Ascending aorta (tissue), 2 donors: ENCODE data around the gene BRPF1. TPM values are rescaled to one million over a fixed set of nuclear protein-coding genes. Genes with fewer than 3 reads are reported as not detected.

Experiments
- DNase-seq, 2 donors: peaks; one replicate each; pipeline ENCODE4 v3.0.0-alpha.2; 2019; ENCODE audit warnings: low spot score in 2 of 2
- H3K27ac ChIP-seq, 2 donors: fragments of 200-600 bp; sonication (generic); one replicate each; pipeline ENCODE4 v1.5.1; 2016 to 2017; ENCODE audit warnings: mild to moderate bottlenecking in 1 of 2
- H3K27me3 ChIP-seq: fragments of 200-600 bp; sonication (generic); one replicate; pipeline ENCODE4 v1.5.1; 2017
- H3K36me3 ChIP-seq, 2 donors: fragments of 200-600 bp; sonication (generic); one replicate each; pipeline ENCODE4 v1.5.1; 2016
- H3K4me1 ChIP-seq, 2 donors: fragments of 200-600 bp; sonication (generic); one replicate each; pipeline ENCODE4 v1.5.1; 2016 to 2017; ENCODE audit warnings: mild to moderate bottlenecking in 1 of 2
- H3K4me3 ChIP-seq, 2 donors: fragments of 200-600 bp; sonication (generic); one replicate each; pipeline ENCODE4 v1.5.1; 2016 to 2017; ENCODE audit warnings: mild to moderate bottlenecking in 1 of 2
- H3K9me3 ChIP-seq, 2 donors: fragments of 200-600 bp; sonication (generic); one replicate each; pipeline ENCODE4 v1.5.1; 2016
- intact Hi-C: fragments of 100-400 bp; cut with DNase I; formaldehyde crosslinking; loops from one replicate; pipeline ENCODE4 v1.15.1; 2023
- total RNA-seq: library from RNA; depleted of rRNA; stranded (reverse); fragments of >200 nt; gene quantifications from one replicate; pipeline ENCODE4 v1.1.0, GENCODE V29; 2016
- TF ChIP-seq, protein P1 (sequence below), 3 experiments: fragments of 200-600 bp in 2 of 3; fragments of 450-650 bp in 1 of 3; sonication (generic) in 2 of 3; IDR thresholded peaks; one replicate each; pipeline ENCODE4 v1.5.1; 2016 to 2019; ENCODE audit warnings: antibody characterized with exemption in 3 of 3, mild to moderate bottlenecking in 1 of 3, moderate library complexity in 1 of 3

Gene BRPF1
- total RNA-seq, 1 donor from 2014 or later, result 18.6 TPM

DNA sequence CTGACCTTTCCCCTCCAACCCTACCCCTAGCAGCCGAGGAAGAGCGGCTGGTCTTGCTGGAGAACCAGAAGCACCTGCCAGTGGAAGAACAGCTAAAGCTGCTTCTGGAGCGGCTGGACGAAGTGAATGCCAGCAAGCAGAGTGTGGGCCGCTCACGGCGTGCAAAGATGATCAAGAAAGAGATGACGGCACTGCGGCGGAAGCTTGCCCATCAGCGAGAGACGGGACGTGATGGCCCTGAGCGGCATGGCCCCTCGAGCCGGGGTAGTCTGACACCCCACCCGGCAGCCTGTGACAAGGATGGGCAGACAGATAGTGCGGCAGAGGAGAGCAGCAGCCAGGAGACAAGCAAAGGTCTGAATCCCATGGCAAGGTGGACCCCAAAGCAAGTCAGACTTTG is 12.0 kb downstream of the BRPF1 start:
- intact Hi-C loops, result no loop called here
- TF ChIP-seq, protein P1, sequence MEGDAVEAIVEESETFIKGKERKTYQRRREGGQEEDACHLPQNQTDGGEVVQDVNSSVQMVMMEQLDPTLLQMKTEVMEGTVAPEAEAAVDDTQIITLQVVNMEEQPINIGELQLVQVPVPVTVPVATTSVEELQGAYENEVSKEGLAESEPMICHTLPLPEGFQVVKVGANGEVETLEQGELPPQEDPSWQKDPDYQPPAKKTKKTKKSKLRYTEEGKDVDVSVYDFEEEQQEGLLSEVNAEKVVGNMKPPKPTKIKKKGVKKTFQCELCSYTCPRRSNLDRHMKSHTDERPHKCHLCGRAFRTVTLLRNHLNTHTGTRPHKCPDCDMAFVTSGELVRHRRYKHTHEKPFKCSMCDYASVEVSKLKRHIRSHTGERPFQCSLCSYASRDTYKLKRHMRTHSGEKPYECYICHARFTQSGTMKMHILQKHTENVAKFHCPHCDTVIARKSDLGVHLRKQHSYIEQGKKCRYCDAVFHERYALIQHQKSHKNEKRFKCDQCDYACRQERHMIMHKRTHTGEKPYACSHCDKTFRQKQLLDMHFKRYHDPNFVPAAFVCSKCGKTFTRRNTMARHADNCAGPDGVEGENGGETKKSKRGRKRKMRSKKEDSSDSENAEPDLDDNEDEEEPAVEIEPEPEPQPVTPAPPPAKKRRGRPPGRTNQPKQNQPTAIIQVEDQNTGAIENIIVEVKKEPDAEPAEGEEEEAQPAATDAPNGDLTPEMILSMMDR (IDR thresholded peaks at IDR 0.05), result no peak
- Histone ChIP-seq H3K9me3 (no peaks in the 10 kb centered on the region), H3K27ac (no peak overlapping the region), H3K4me1 (no peaks in the 10 kb centered on the region), H3K27me3 (no peaks in the 10 kb centered on the region), H3K4me3 (no peak overlapping the region), H3K36me3 (peaks cover 88 to 91% of the 10 kb centered on the region in 2 donors)
- DNase-seq, result no peak

DNA sequence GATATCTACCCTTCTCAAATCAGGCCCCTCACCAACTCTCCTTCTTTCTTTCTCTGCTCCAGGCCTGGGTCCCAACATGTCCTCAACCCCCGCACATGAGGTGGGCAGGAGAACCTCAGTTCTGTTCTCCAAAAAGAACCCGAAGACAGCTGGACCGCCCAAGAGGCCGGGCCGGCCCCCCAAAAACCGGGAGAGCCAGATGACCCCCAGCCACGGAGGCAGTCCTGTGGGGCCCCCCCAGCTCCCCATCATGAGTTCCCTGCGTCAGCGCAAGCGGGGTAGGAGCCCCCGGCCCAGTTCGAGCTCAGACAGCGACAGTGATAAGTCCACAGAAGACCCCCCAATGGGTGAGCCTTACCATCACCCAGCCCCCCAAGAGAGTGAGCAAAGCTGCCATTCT is 12.6 kb downstream of the BRPF1 start:
- peaks cover 0 to 3% of the 10 kb centered on the region in 2 donors for H3K4me1 ChIP-seq
- intact Hi-C loops, result no loop called here
- no peak overlapping the region for H3K4me3 ChIP-seq
- H3K36me3 ChIP-seq, result peaks cover 82 to 85% of the 10 kb centered on the region in 2 donors
- no peaks in the 10 kb centered on the region for H3K9me3 ChIP-seq
- DNase-seq, result no peak
- no peaks in the 10 kb centered on the region for H3K27me3 ChIP-seq
- no peak overlapping the region for H3K27ac ChIP-seq
- TF ChIP-seq, protein P1 (IDR thresholded peaks at IDR 0.05), result no peak

DNA sequence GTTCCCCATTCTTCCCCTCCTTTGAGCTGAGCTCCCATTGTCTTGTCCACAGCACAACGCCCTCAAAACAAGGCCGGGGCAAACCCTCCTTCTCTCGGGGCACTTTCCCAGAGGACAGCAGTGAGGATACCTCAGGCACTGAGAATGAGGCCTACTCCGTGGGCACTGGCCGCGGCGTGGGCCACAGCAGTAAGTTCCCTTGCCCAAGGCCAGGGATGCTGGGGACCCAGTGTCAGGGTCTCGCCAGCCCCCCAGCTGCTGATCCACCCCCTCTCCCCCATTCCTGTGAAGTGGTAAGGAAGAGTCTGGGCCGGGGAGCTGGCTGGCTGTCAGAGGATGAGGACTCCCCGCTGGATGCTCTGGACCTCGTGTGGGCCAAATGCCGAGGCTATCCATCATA is 14.0 kb downstream of the BRPF1 start:
- Histone ChIP-seq H3K36me3 (peaks cover 69 to 72% of the 10 kb centered on the region in 2 donors), H3K4me1 (peaks cover 0 to 4% of the 10 kb centered on the region in 2 donors), H3K27me3 (no peaks in the 10 kb centered on the region), H3K4me3 (no peak overlapping the region), H3K27ac (no peak overlapping the region), H3K9me3 (no peaks in the 10 kb centered on the region)
- DNase-seq, result no peak
- TF ChIP-seq, protein P1 (IDR thresholded peaks at IDR 0.05), result no peak
- intact Hi-C loops, result no loop called here

DNA sequence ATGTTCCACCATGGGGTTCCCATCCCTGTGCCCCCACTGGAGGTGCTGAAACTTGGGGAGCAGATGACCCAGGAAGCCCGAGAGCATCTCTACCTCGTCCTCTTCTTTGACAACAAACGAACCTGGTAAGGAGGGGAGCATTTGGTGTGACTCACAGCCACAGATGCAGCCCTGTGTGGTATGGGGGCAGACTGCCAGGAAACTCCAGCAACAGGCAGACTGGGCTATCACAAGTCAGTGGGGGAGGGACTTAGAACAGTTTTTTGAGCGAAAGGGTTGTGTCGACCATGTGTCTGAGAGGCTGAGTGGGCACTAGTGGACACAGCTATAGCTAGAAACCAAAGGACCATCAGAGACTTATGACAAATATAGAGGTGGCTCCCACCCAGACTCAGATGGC is 14.8 kb downstream of the BRPF1 start:
- intact Hi-C loops, result no loop called here
- H3K36me3 ChIP-seq, result peaks cover 62 to 63% of the 10 kb centered on the region in 2 donors
- H3K4me1 ChIP-seq, result peaks cover 0 to 9% of the 10 kb centered on the region in 2 donors
- no peak overlapping the region for H3K4me3 ChIP-seq
- no peaks in the 10 kb centered on the region for H3K27me3 ChIP-seq
- no peaks in the 10 kb centered on the region for H3K9me3 ChIP-seq
- no peak overlapping the region for H3K27ac ChIP-seq
- DNase-seq, result no peak
- TF ChIP-seq, protein P1 (IDR thresholded peaks at IDR 0.05), result no peak

DNA sequence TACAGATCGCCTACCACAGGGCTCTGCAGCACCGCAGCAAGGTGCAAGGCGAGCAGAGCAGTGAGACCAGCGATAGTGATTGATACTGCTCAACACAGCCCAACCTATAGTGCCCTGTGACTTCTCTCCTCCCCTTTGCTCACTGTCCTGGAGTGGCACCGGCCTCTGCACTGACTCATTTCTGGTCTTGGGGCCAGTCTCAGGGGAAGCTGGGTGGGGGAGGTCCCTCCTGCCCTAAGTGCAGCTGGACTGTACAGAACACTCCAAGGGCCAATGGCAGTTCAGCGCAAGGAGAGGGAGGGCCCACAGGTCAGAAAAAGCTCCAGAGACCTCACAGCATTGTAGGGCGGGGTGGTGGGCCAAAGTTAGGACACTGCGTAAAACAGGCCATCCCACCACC is 15.7 kb downstream of the BRPF1 start:
- TF ChIP-seq, protein P1 (IDR thresholded peaks at IDR 0.05), result no peak
- H3K9me3 ChIP-seq, result no peaks in the 10 kb centered on the region
- H3K27me3 ChIP-seq, result no peaks in the 10 kb centered on the region
- H3K36me3 ChIP-seq, result peaks cover 56 to 60% of the 10 kb centered on the region in 2 donors
- H3K4me1 ChIP-seq, result peaks cover 4 to 14% of the 10 kb centered on the region in 2 donors
- no peak overlapping the region for H3K4me3 ChIP-seq
- intact Hi-C loops, result no loop called here
- DNase-seq, result no peak
- H3K27ac ChIP-seq, result no peak overlapping the region

DNA sequence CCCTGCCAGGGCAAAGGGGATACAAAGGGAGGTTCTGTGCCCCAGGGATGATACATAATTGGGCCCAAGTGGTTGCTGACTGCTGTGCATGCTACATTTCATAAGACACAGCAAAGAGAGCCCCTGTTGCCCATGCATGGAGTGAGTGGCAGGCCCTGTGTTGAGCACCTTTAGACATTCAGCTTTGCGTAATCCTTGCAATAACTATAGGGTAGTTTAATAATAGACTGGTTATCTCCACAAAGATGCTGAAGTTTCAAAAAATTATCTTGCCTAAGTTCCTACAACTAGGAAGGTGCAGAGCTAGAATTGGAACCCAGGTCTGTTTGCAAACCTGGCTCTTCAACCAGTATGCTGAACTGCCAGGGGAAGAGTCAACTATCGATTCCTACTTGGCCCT is 16.5 kb downstream of the BRPF1 start:
- Histone ChIP-seq H3K27ac (no peak overlapping the region), H3K36me3 (peaks cover 49 to 58% of the 10 kb centered on the region in 2 donors)
- TF ChIP-seq, protein P1 (IDR thresholded peaks at IDR 0.05), result no peak

More for the DNA sequence above, 16.5 kb downstream of the BRPF1 start:
- intact Hi-C loops, result no loop called here
- H3K9me3 ChIP-seq, result no peaks in the 10 kb centered on the region
- no peak for DNase-seq
- peaks cover 4 to 14% of the 10 kb centered on the region in 2 donors for H3K4me1 ChIP-seq
- no peaks in the 10 kb centered on the region for H3K27me3 ChIP-seq
- no peak overlapping the region for H3K4me3 ChIP-seq
